Fibroblast of peridontal ligament (primary cell): ENCODE results near the gene SGTB.
"Not testable (repeated sequence)": the region's sequence is repeated elsewhere in the genome, so short reads cannot be mapped to it uniquely, and the experiment has no call there.

Experiments
- DNase-seq: peaks from one replicate; pipeline ENCODE4 v3.0.0-alpha.2; 2010; ENCODE audit errors: extremely low read depth

SGTB gene

DNA sequence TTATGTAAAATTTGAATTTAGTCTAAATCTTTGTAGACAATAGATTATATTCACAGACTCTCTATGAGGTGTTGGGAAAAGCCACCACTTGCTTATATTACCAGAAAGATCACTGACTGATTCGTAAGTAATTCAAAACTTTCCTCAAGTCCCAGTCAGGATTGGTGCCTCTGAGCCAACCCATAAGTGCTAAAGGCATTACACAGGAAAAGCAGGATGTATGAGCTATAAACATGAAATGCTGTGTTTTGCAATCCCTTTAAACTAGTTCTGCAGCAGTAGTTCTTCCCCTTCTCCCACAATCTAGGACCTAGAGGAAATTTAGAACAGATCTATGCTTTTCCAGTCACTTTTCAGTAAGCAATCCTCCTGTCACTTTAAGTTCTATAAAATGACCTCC, 49.1 kb downstream of the SGTB start:
- DNase-seq, result peak; percentile 76

- no peak for DNase-seq
These were observed 53.2 kb downstream of the SGTB start for GRCh38 chr5:65668696-65669095.

DNA sequence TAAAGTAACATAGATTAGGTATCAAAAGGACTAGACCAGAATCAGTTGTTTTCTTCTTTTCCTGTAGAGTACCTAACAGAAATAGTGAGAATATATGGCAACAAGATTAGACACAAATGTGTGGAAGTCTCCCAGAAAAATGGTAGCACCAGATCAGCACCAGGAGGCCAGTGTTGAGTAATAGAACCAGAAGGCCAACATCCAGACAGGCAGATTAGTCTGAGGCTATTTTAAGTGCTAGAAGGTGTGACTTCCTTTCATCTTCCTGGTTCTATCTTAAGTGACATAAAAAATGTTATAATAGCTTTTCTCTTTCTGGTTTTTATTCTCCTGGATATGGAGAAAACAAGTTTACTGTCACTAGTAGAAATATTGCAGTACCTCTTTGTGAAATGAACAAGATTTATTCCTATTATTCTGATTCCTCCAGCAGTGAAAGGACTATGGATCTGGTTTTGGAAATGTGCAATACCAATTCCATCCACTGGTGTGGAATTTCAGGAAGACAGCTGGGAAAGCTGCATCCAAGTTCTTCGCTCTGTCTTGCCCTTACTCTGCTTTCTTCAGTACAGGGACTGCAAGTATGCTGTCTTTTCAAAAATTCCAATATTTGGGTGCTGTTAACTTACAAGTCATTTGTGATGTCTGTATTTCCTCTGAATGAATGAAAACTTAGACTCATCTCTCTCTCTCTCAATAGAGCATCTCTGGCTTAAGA, 57.9 kb downstream of the SGTB start:
- DNase-seq, result peak; percentile 26

- no peak for DNase-seq
These were observed 67.2 kb downstream of the SGTB start for GRCh38 chr5:65654713-65655112.

DNA sequence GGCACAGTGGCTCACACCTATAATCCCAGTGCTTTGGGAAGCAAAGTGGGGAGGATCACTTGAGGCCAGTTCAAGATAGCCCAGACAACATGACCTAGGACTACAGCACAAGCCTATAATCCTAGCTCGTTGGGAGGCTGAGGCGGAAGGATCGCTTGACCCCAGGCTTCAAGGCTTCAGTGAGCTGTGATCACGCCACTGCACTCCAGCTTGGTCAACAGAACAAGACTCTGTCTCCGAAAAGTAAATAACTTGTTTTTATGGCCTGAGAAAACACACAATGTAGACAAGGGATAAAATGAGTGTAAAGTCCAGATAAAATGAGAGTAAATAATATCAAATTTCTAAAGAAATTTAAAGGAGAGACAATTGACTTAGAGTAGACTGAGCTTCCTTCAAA, 70.8 kb downstream of the SGTB start:
- no peak for DNase-seq

DNA sequence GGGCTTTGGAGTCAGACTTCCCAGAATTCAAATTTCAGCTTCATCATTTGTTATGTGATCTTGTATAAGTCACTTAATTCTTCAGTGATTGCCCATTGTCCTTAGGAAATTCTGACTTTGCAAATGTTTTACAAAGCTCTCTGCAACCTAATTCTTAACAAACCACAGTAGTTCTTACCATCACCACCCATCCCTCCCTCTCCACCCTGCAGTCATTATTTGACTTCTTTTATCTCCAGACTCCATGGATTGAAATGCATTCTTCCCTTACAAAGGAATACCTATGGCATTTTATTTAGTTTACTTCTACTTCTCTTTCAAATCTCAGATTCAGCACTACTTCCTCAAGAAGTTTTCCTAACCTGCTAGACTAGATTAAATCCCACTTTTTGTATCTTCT, 74.0 kb downstream of the SGTB start:
- no peak for DNase-seq

GRCh38 chr5:65646938-65647337, 75.0 kb downstream of the SGTB start:
- DNase-seq, result no peak

DNA sequence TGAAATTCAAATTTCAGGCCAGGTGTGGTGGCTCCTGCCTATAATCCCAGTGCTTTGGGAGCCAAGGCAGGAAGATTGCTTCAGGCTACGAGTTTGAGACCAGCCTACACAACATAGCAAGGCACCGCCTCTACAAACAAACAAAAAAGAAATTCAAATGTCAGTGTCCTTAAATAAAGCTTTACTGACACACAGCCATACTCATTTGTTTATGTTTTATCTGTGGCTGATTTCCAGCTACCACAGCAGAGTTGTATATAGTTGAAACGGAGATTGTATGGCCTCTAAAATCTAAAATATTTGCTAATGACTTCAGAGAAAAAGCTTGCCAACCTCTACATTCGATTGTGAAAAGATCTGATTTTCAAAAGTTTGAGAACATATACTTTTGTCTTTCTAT, 81.7 kb downstream of the SGTB start:
- DNase-seq, result no peak

DNA sequence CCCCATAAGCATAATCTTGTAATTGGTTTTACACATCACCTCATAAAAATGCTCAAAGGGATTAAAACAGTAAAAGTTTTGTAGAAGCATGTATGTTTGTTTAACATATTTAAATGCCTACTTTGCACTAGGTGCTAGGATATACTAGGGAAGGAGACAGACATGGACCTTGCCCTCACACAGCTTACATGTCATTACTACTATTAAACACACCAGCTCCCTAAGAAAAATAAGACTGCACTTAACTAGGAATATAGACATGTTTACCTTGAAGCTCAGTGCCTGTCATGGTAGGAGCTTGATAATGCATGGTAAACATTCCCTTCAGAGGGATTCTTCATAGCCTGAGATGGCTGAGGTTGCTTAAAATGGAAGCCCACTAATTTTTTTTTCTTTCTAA, 90.9 kb downstream of the SGTB start:
- no peak for DNase-seq

DNA sequence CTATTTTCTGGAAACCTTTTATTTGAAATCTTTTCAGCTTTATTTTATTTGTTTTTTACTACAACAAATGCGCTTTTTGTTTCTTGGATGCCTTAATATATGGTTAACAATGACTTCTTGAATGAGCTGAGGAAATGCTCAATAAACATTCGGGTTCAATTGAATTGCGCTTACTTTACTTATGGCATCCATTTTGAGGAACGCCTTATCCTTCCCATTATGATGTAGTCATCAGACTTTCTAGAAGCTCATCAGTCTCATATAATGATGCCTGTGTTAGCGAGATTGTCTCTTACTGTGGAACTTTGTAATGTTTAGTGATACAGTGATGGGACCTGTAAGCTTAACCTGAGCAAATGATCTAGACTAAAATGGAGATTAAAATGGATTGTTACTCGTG, 96.2 kb downstream of the SGTB start:
- peak; percentile 11 for DNase-seq

- peak; percentile 91 for DNase-seq
These were observed 97.0 kb downstream of the SGTB start, which contains the start of the genes SHLD3 and TRAPPC13 for GRCh38 chr5:65624571-65625555. TSS of gene SHLD3 (plus strand) at chr5:65625027. CDS start at chr5:65629588, 4,561 bp downstream. TSS of gene TRAPPC13 (plus strand) at chr5:65625027. CDS start at chr5:65625061, 34 bp downstream.

GRCh38 chr5:65624025-65624570, 97.8 kb downstream of the SGTB start, which contains the start of gene TRIM23:
TSS of gene TRIM23 (minus strand) at chr5:65624333. CDS start at chr5:65624274, 59 bp downstream.
- peak; percentile 90 for DNase-seq

DNA sequence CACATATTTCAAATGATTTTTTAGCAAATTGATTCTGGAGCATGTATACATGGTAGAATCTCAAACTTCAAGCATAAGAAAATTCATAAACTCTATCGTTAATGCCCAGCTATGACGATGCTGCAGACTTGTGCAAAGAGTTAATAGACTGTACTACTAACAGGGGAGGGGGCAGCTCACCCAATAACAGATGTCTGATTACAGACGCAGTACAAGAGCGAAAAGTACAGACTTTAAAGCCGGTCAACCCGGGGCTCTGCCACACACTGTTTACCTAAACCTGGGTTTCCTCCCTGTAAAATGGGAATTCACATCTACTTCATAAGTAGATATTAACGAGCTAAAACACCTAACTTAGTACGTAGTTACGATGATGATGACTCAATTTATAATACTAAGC, 98.4 kb downstream of the SGTB start:
- DNase-seq, result peak; percentile 1

GRCh38 chr5:65621961-65622360, 99.9 kb downstream of the SGTB start:
- DNase-seq, result not testable (repeated sequence)

DNA sequence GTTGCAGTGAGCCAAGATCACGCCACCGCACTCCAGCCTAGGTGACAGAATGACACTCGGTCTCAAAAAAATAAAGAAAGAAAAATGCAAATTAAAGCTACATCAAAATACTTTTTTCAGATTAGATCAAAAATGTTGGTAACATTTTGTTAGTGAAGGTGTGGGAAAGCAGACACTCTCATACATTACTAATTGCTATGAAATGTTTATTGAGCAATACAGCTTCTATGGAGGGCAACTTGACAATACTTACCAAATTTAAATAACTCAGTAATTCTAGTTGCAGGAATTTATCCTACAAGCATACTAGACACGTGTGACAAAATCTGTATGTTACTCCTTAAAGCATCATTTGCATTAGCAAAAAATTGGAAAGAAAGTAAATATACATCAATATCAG, 101.9 kb downstream of the SGTB start:
- DNase-seq, result no peak
